ENCODE measurements around the gene ZFP1.
"Not testable (repeated sequence)": the region's sequence is repeated elsewhere in the genome, so short reads cannot be mapped to it uniquely, and the experiment has no call there.

ZFP1 gene

DNA sequence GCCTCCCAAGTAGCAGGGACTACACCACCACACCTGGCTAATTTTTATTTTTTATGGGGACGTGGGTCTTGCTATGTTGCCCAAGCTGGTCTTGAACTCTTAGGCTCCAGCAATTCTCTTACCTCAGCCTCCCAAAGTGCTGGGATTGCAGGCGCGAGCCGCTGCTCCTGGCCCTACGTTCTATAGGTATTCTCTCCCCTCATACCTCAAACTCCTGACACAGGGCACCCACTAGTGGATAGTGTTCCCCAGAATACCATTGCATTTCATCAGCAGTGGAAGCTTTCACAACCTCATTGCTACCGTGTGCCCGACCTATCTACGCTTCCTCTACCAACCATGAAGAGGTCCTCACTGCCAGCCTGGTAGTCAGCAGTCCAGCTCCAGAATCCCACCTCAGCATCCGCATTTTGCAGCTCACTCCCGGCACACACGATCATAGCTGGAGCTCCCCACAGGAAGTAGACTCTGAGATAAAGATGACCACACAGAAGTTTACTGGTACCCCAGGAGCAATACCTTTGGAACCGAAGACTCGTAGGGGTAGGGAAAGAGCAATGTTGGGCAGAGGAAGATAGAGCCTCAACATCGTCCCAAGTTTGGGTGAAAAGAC, 49.3 kb downstream of the ZFP1 start:
- peaks cover 2% of the 10 kb centered on the region for H3K4me1 ChIP-seq (ENCODE audit: insufficient read depth, insufficient read length)
- H3K9me3 ChIP-seq (ENCODE audit: insufficient read depth, low read length), result peaks cover 7% of the 10 kb centered on the region; the same call in 1 of the 2 replicates
- H3K27me3 ChIP-seq (ENCODE audit: insufficient read depth, insufficient read length), result no peaks in the 10 kb centered on the region
- H3K4me3 ChIP-seq (ENCODE audit: insufficient read length, low read depth), result no peak overlapping the region
- TF ChIP-seq ZNF274 (IDR thresholded peaks at IDR 0.05; ENCODE audit: low read depth, low read length) (no peak), YY1 (IDR thresholded peaks at IDR 0.05; ENCODE audit: insufficient read depth, insufficient read length) (no peak), SUZ12 (IDR thresholded peaks at IDR 0.05; ENCODE audit: extremely low read depth, insufficient read depth, insufficient read length) (no peak)
- DNase-seq (ENCODE audit: low read depth, low spot score), result no peak
- no peak overlapping the region for H3K9ac ChIP-seq (ENCODE audit: insufficient read length, low read depth)
- no peaks in the 10 kb centered on the region for H3K36me3 ChIP-seq (ENCODE audit: insufficient read depth, insufficient read length, low read length)

DNA sequence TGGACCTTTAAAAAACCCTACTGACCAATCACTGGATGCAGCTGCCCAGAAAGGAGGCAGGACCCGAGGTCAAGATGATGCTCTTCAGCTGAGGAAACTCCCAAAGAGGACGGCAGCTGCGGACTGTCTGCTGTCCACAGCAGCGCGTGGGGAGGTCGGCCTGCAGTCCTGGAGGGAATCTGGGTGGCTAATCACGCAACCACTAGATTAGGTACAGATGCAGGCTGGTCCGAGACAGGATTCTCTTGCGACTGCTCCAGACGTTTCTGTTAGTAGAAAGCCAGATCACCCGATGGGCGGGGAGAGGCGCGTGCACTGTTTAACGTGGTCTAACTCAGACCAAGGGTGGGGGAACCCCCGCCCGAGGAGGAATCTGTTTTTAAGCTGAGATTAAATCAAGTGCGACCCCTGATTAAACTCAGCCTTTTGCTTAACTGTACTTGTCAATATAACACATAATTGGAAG, 49.8 kb downstream of the ZFP1 start:
- Histone ChIP-seq H3K4me3 (ENCODE audit: insufficient read length, low read depth) (no peak overlapping the region), H3K36me3 (ENCODE audit: insufficient read depth, insufficient read length, low read length) (no peaks in the 10 kb centered on the region), H3K9me3 (ENCODE audit: insufficient read depth, low read length) (peaks cover 7% of the 10 kb centered on the region; the same call in 1 of the 2 replicates), H3K4me1 (ENCODE audit: insufficient read depth, insufficient read length) (peaks cover 2% of the 10 kb centered on the region), H3K9ac (ENCODE audit: insufficient read length, low read depth) (no peak overlapping the region), H3K27me3 (ENCODE audit: insufficient read depth, insufficient read length) (no peaks in the 10 kb centered on the region)
- no peak for TF ChIP-seq YY1 (IDR thresholded peaks at IDR 0.05; ENCODE audit: insufficient read depth, insufficient read length)
- no peak for TF ChIP-seq ZNF274 (IDR thresholded peaks at IDR 0.05; ENCODE audit: low read depth, low read length)
- TF ChIP-seq SUZ12 (IDR thresholded peaks at IDR 0.05; ENCODE audit: extremely low read depth, insufficient read depth, insufficient read length), result no peak
- no peak for DNase-seq (ENCODE audit: low read depth, low spot score)

DNA sequence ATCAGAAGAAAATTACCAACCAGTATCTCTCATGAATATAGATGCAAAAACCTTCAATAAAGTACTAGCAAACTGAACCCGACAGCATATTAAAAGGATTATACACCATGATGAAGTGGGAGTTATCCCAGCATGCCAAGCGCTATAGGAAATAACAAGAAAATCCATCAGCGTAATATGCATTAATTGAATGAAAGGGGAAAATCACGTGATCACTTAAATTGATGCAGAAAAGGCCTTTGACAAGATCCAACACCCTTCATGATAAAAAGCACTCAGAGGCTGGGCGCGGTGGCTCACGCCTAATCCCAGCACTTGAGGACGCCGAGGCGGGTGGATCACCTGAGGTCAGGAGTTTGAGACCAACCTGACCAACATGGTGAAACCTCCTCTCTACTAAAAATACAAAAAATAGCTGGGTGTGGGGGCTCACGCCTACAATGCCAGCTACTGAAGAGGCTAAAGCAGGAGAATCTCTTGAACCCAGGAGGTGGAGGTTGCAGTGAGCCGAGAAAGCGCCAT, 53.8 kb downstream of the ZFP1 start:
- H3K4me1 ChIP-seq (ENCODE audit: insufficient read depth, insufficient read length), result peaks cover 7% of the 10 kb centered on the region
- no peak for TF ChIP-seq ZNF274 (IDR thresholded peaks at IDR 0.05; ENCODE audit: low read depth, low read length)
- TF ChIP-seq SUZ12 (IDR thresholded peaks at IDR 0.05; ENCODE audit: extremely low read depth, insufficient read depth, insufficient read length), result no peak
- TF ChIP-seq YY1 (IDR thresholded peaks at IDR 0.05; ENCODE audit: insufficient read depth, insufficient read length), result no peak
- no peak overlapping the region for H3K9ac ChIP-seq (ENCODE audit: insufficient read length, low read depth)
- no peaks in the 10 kb centered on the region for H3K27me3 ChIP-seq (ENCODE audit: insufficient read depth, insufficient read length)
- no peaks in the 10 kb centered on the region for H3K36me3 ChIP-seq (ENCODE audit: insufficient read depth, insufficient read length, low read length)
- DNase-seq (ENCODE audit: low read depth, low spot score), result no peak
- no peaks in the 10 kb centered on the region for H3K9me3 ChIP-seq (ENCODE audit: insufficient read depth, low read length)
- H3K4me3 ChIP-seq (ENCODE audit: insufficient read length, low read depth), result no peak overlapping the region

DNA sequence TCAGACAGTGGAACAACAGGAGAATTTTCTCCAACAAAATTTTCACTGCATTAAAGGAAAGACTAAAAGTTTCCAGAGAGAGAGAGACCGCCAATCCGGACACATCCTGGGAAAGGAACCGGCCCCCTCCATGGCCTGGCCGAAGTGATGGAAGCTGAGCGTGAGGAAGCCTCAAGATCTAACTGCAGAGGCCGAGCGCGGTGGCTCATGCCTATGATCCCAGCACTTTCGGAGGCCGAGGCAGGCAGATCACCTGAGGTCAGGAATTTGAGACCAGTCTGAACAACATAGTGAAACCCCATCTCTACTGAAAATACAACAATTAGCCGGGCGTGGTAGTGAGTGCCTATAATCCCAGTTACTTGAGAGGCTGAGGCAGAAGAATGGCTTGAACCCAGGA, 54.8 kb downstream of the ZFP1 start:
- TF ChIP-seq ZNF274 (IDR thresholded peaks at IDR 0.05; ENCODE audit: low read depth, low read length) (no peak), SUZ12 (IDR thresholded peaks at IDR 0.05; ENCODE audit: extremely low read depth, insufficient read depth, insufficient read length) (no peak), YY1 (IDR thresholded peaks at IDR 0.05; ENCODE audit: insufficient read depth, insufficient read length) (no peak)
- peaks cover 10% of the 10 kb centered on the region for H3K4me1 ChIP-seq (ENCODE audit: insufficient read depth, insufficient read length)
- DNase-seq (ENCODE audit: low read depth, low spot score), result no peak
- no peaks in the 10 kb centered on the region for H3K36me3 ChIP-seq (ENCODE audit: insufficient read depth, insufficient read length, low read length)
- no peak overlapping the region for H3K4me3 ChIP-seq (ENCODE audit: insufficient read length, low read depth)
- no peaks in the 10 kb centered on the region for H3K27me3 ChIP-seq (ENCODE audit: insufficient read depth, insufficient read length)
- no peak overlapping the region for H3K9ac ChIP-seq (ENCODE audit: insufficient read length, low read depth)
- H3K9me3 ChIP-seq (ENCODE audit: insufficient read depth, low read length), result no peaks in the 10 kb centered on the region

DNA sequence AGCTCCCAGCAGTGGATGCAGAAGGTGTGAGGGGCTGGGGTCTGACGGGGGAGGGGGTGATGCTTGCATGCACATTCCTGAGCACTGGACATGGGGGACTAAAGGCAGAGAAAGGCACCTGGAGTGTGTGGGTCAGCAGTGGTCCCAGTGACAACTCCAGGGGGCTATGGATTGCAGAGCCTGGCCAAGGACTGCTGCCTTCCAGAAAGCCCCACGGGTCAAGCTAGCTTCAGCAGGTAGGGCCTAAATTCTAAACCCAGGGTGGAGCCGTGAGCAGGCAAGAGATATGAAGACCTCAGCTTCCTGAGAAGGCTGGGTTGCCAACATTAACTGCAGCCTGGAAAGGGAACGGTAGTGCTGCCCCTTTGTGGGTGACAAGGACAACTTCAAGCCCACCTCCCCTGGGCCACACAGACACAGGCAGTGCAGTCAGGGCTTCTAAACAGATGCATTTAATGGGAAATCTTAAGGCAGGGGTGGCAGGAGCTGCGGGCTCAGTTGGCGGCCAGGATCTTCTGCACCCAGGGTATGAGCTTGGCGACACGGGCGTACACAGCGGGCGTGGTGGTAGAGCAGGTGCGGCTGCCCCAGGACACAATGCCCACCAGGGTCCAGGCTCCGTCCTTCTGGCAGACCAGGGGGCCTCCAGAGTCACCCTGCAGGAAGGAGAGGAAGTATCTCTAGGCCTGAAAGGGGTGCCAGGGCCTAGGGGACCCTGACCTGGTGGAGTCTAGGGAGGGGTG, 55.5 kb downstream of the ZFP1 start:
- no peak for DNase-seq (ENCODE audit: low read depth, low spot score)

DNA sequence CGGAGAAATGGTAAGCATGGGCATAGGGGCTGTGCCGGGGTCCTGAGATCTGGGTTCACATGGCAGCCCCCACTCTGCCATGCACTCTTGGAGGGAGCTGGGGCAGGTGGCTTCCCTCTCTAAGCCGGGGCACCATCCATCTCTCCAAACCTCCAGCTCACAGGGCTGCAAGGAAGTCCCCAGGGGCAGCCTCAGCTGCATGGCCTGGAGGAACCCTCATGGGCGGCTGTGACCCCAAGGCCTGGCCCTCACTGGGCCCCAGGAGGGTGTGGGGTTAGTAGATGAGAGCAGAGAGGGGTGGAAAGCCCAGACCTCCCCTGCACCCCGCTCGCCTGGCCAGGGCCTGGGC, 56.1 kb downstream of the ZFP1 start:
- H3K4me3 ChIP-seq (ENCODE audit: insufficient read length, low read depth), result no peak overlapping the region
- H3K9ac ChIP-seq (ENCODE audit: insufficient read length, low read depth), result no peak overlapping the region
- no peaks in the 10 kb centered on the region for H3K36me3 ChIP-seq (ENCODE audit: insufficient read depth, insufficient read length, low read length)
- DNase-seq (ENCODE audit: low read depth, low spot score), result no peak
- peaks cover 10% of the 10 kb centered on the region for H3K4me1 ChIP-seq (ENCODE audit: insufficient read depth, insufficient read length)
- H3K27me3 ChIP-seq (ENCODE audit: insufficient read depth, insufficient read length), result no peaks in the 10 kb centered on the region
- no peaks in the 10 kb centered on the region for H3K9me3 ChIP-seq (ENCODE audit: insufficient read depth, low read length)
- TF ChIP-seq YY1 (IDR thresholded peaks at IDR 0.05; ENCODE audit: insufficient read depth, insufficient read length), result no peak
- no peak for TF ChIP-seq SUZ12 (IDR thresholded peaks at IDR 0.05; ENCODE audit: extremely low read depth, insufficient read depth, insufficient read length)
- TF ChIP-seq ZNF274 (IDR thresholded peaks at IDR 0.05; ENCODE audit: low read depth, low read length), result no peak

More for the DNA sequence above, 55.5 kb downstream of the ZFP1 start:
- H3K36me3 ChIP-seq (ENCODE audit: insufficient read depth, insufficient read length, low read length), result no peaks in the 10 kb centered on the region
- no peaks in the 10 kb centered on the region for H3K27me3 ChIP-seq (ENCODE audit: insufficient read depth, insufficient read length)
- H3K4me1 ChIP-seq (ENCODE audit: insufficient read depth, insufficient read length), result peaks cover 10% of the 10 kb centered on the region
- H3K9ac ChIP-seq (ENCODE audit: insufficient read length, low read depth), result no peak overlapping the region
- H3K9me3 ChIP-seq (ENCODE audit: insufficient read depth, low read length), result no peaks in the 10 kb centered on the region
- TF ChIP-seq ZNF274 (IDR thresholded peaks at IDR 0.05; ENCODE audit: low read depth, low read length), result no peak
- no peak overlapping the region for H3K4me3 ChIP-seq (ENCODE audit: insufficient read length, low read depth)

DNA sequence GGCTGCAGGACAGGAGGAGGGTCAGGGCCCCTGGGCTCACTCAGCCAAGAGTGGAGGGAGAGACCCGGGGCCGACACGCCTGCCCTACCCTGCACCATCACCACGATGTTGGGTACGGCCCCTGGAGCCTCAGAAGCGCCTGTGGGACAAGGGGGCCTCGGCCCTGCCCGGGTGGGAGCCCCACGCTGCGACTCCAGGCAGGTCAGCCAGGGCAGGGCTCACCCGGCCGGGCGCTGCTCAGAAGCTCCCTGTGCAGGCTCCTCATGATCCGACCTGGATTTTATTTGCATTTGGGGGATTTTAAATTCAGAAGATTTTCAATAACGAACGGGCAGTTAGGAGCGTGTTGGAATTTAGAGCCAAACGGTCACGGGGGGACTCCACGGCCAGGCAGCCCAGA, 56.6 kb downstream of the ZFP1 start:
- H3K4me1 ChIP-seq (ENCODE audit: insufficient read depth, insufficient read length); H3K9me3 ChIP-seq (ENCODE audit: insufficient read depth, low read length); H3K4me3 ChIP-seq (ENCODE audit: insufficient read length, low read depth); H3K36me3 ChIP-seq (ENCODE audit: insufficient read depth, insufficient read length, low read length); H3K27me3 ChIP-seq (ENCODE audit: insufficient read depth, insufficient read length); H3K9ac ChIP-seq (ENCODE audit: insufficient read length, low read depth); DNase-seq (ENCODE audit: low read depth, low spot score): not testable (repeated sequence)

DNA sequence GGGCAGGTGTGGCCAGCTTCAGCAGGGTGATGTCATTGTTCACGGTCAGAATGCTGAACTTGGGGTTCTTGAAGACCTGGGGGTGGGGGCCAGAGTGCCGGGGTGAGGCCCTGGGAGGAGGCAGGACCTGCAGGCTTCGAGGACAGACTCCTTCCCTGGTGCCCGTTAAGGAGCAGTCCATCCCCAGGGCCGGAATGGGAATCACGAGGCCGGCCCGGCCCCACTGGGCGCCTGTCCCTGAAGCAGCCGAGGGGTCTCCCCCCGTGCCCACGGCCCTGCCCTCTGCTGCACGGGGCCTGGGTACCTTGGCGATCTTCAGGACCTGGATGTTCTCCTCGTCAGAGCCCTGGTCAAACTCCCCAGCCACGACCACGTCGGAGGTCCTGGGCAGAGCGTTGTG, 57.1 kb downstream of the ZFP1 start:
- H3K4me3 ChIP-seq (ENCODE audit: insufficient read length, low read depth); DNase-seq (ENCODE audit: low read depth, low spot score); H3K4me1 ChIP-seq (ENCODE audit: insufficient read depth, insufficient read length); H3K9ac ChIP-seq (ENCODE audit: insufficient read length, low read depth); H3K36me3 ChIP-seq (ENCODE audit: insufficient read depth, insufficient read length, low read length); H3K27me3 ChIP-seq (ENCODE audit: insufficient read depth, insufficient read length); H3K9me3 ChIP-seq (ENCODE audit: insufficient read depth, low read length): not testable (repeated sequence)

DNA sequence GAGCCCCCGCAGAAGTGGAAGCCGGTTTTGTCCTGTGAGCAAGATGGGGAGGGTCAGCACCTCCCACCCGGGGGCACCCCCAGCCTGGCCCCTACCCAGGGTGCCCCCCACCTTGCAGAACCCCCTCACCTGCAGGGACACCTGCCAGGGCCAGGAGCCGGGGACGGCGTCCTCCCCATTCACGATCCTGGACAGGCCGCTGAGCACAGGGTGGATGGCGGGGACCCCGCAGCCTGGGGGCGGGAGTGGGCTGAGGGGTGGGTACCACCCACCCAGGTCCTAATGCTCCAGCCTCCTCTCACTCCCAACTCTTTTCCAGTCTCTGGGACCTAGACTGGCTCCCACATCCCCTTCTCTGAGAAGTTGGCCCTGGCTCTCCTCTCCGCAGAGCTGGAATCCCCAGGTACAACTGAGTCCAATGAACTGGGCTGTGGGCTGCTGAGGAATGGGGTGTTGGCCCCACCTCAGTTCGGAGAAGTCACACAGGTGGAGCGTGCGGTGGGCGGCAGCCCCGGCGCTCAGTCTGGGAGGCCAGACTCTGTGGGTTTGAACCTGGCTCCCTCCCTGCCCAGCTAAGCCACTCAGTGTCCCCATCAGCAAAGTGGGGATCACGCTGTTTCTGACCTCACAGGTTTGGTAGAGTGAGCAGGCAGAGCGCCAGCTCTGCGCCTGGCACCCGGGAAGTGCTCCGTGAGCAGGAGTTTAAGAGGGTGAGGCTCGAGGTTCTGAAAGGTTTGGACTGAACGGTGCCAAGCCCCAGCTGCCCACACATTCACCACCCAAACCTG, 57.8 kb downstream of the ZFP1 start:
- not testable (repeated sequence) for H3K36me3 ChIP-seq (ENCODE audit: insufficient read depth, insufficient read length, low read length); DNase-seq (ENCODE audit: low read depth, low spot score); H3K27me3 ChIP-seq (ENCODE audit: insufficient read depth, insufficient read length); H3K4me1 ChIP-seq (ENCODE audit: insufficient read depth, insufficient read length); H3K9me3 ChIP-seq (ENCODE audit: insufficient read depth, low read length); H3K9ac ChIP-seq (ENCODE audit: insufficient read length, low read depth); H3K4me3 ChIP-seq (ENCODE audit: insufficient read length, low read depth)

All from NT2/D1 (cell line).